ENCODE data around the gene M1AP. TPM values are rescaled to one million over a fixed set of nuclear protein-coding genes. Genes with fewer than 3 reads are reported as not detected.
A peak's percentile ranks its signal among the peaks of the same experiment; 100 is the strongest.

Gene M1AP
- total and polyA plus RNA-seq, 9 donors = 0.06 to 0.34 (median 0.15) TPM; not detected in 2

GRCh38 chr2:74556159-74556558, 92.0 kb downstream of the M1AP start:
- Histone ChIP-seq H3K9me3 (replicated peaks; ENCODE audit: control insufficient read depth, low read depth, low read length) (no peaks in the 10 kb centered on the region), H3K27ac (ENCODE audit: low read length) (no peak overlapping the region), H3K36me3 (ENCODE audit: control insufficient read depth, insufficient read depth, low read length) (peaks cover 6% of the 10 kb centered on the region), H3K27me3 (ENCODE audit: control insufficient read depth, insufficient read depth, low read length) (peaks cover 10% of the 10 kb centered on the region), H3K4me3 (ENCODE audit: low read length) (no peak overlapping the region), H3K4me1 (ENCODE audit: control insufficient read depth, insufficient read depth, low read length) (peaks cover 23% of the 10 kb centered on the region)
- peak; percentile 6 for DNase-seq
- WGBS (ENCODE audit: insufficient coverage) = 85% methylated on average over 5 of the region's 14 CpGs

GRCh38 chr2:74555610-74556103, 92.5 kb downstream of the M1AP start:
- H3K27me3 ChIP-seq (ENCODE audit: control insufficient read depth, insufficient read depth, low read length) = peaks cover 9% of the 10 kb centered on the region
- no peaks in the 10 kb centered on the region for H3K9me3 ChIP-seq (replicated peaks; ENCODE audit: control insufficient read depth, low read depth, low read length)
- peak overlapping the region; percentile 71 for H3K4me3 ChIP-seq (ENCODE audit: low read length)
- WGBS (ENCODE audit: insufficient coverage) = 43% methylated on average over 14 of the region's 17 CpGs
- peaks cover 23% of the 10 kb centered on the region for H3K4me1 ChIP-seq (ENCODE audit: control insufficient read depth, insufficient read depth, low read length)
- no peak overlapping the region for H3K27ac ChIP-seq (ENCODE audit: low read length)
- peaks cover 6% of the 10 kb centered on the region for H3K36me3 ChIP-seq (ENCODE audit: control insufficient read depth, insufficient read depth, low read length)
- DNase-seq = peak; percentile 42

GRCh38 chr2:74554820-74555531, 93.2 kb downstream of the M1AP start:
- H3K4me1 ChIP-seq (ENCODE audit: control insufficient read depth, insufficient read depth, low read length) = peaks cover 26% of the 10 kb centered on the region
- under 1% methylated on average over 36 of the region's 58 CpGs for WGBS (ENCODE audit: insufficient coverage)
- peaks cover 4% of the 10 kb centered on the region for H3K27me3 ChIP-seq (ENCODE audit: control insufficient read depth, insufficient read depth, low read length)
- peak overlapping the region; percentile 42 for H3K27ac ChIP-seq (ENCODE audit: low read length)
- DNase-seq = peak; percentile 53
- peak overlapping the region; percentile 71 for H3K4me3 ChIP-seq (ENCODE audit: low read length)
- H3K36me3 ChIP-seq (ENCODE audit: control insufficient read depth, insufficient read depth, low read length) = peaks cover 6% of the 10 kb centered on the region
- H3K9me3 ChIP-seq (replicated peaks; ENCODE audit: control insufficient read depth, low read depth, low read length) = no peaks in the 10 kb centered on the region

- H3K9me3 ChIP-seq (replicated peaks; ENCODE audit: control insufficient read depth, low read depth, low read length) = no peaks in the 10 kb centered on the region
- H3K27ac ChIP-seq (ENCODE audit: low read length) = peak within 1 kb of the TSS; percentile 67
- H3K36me3 ChIP-seq (ENCODE audit: control insufficient read depth, insufficient read depth, low read length) = peaks cover 6% of the 10 kb centered on the region
- peak within 1 kb of the TSS; percentile 71 for H3K4me3 ChIP-seq (ENCODE audit: low read length)
- peaks cover 7% of the 10 kb centered on the region for H3K27me3 ChIP-seq (ENCODE audit: control insufficient read depth, insufficient read depth, low read length)
- peak; percentile 96 for DNase-seq
- under 1% methylated on average over 66 of the region's 73 CpGs for WGBS (ENCODE audit: insufficient coverage)
- H3K4me1 ChIP-seq (ENCODE audit: control insufficient read depth, insufficient read depth, low read length) = peaks cover 34% of the 10 kb centered on the region
Observed at GRCh38 chr2:74553892-74554819, 94.0 kb downstream of the M1AP start, which contains the start of the genes DOK1 and LOXL3. Gene DOK1, plus strand, starts transcription at chr2:74554720. Its CDS starts 35 bp downstream, at chr2:74554755. Gene LOXL3, minus strand, starts transcription at chr2:74553942. Its CDS starts 1,308 bp downstream, at chr2:74552634.

- peak; percentile 52 for DNase-seq
- Histone ChIP-seq H3K4me3 (ENCODE audit: low read length) (peak overlapping the region; percentile 71), H3K27me3 (ENCODE audit: control insufficient read depth, insufficient read depth, low read length) (peaks cover 9% of the 10 kb centered on the region), H3K36me3 (ENCODE audit: control insufficient read depth, insufficient read depth, low read length) (peaks cover 6% of the 10 kb centered on the region), H3K4me1 (ENCODE audit: control insufficient read depth, insufficient read depth, low read length) (peaks cover 40% of the 10 kb centered on the region), H3K9me3 (replicated peaks; ENCODE audit: control insufficient read depth, low read depth, low read length) (no peaks in the 10 kb centered on the region), H3K27ac (ENCODE audit: low read length) (peak overlapping the region; percentile 67)
- WGBS (ENCODE audit: insufficient coverage) = 20% methylated on average over 20 of the region's 27 CpGs
Observed at GRCh38 chr2:74552914-74553811, 95.0 kb downstream of the M1AP start.

GRCh38 chr2:74551942-74552913, 95.9 kb downstream of the M1AP start:
- no peak overlapping the region for H3K27ac ChIP-seq (ENCODE audit: low read length)
- H3K4me1 ChIP-seq (ENCODE audit: control insufficient read depth, insufficient read depth, low read length) = peaks cover 43% of the 10 kb centered on the region

GRCh38 chr2:74551530-74551929, 96.6 kb downstream of the M1AP start:
- no peak overlapping the region for H3K4me3 ChIP-seq (ENCODE audit: low read length)
- DNase-seq = no peak
- H3K36me3 ChIP-seq (ENCODE audit: control insufficient read depth, insufficient read depth, low read length) = peaks cover 6% of the 10 kb centered on the region
- H3K27ac ChIP-seq (ENCODE audit: low read length) = no peak overlapping the region
- H3K9me3 ChIP-seq (replicated peaks; ENCODE audit: control insufficient read depth, low read depth, low read length) = no peaks in the 10 kb centered on the region
- H3K4me1 ChIP-seq (ENCODE audit: control insufficient read depth, insufficient read depth, low read length) = peaks cover 43% of the 10 kb centered on the region
- H3K27me3 ChIP-seq (ENCODE audit: control insufficient read depth, insufficient read depth, low read length) = peaks cover 9% of the 10 kb centered on the region

More at GRCh38 chr2:74551942-74552913, 95.9 kb downstream of the M1AP start:
- H3K4me3 ChIP-seq (ENCODE audit: low read length) = no peak overlapping the region
- H3K27me3 ChIP-seq (ENCODE audit: control insufficient read depth, insufficient read depth, low read length) = peaks cover 9% of the 10 kb centered on the region
- H3K9me3 ChIP-seq (replicated peaks; ENCODE audit: control insufficient read depth, low read depth, low read length) = no peaks in the 10 kb centered on the region
- WGBS (ENCODE audit: insufficient coverage) = 66% methylated on average over 20 of the region's 21 CpGs
- peaks cover 6% of the 10 kb centered on the region for H3K36me3 ChIP-seq (ENCODE audit: control insufficient read depth, insufficient read depth, low read length)
- peak; percentile 5 for DNase-seq

- H3K4me3 ChIP-seq (ENCODE audit: low read length) = no peak overlapping the region
- peaks cover 2% of the 10 kb centered on the region for H3K36me3 ChIP-seq (ENCODE audit: control insufficient read depth, insufficient read depth, low read length)
- H3K27me3 ChIP-seq (ENCODE audit: control insufficient read depth, insufficient read depth, low read length) = peaks cover 9% of the 10 kb centered on the region
- H3K4me1 ChIP-seq (ENCODE audit: control insufficient read depth, insufficient read depth, low read length) = peaks cover 38% of the 10 kb centered on the region
- WGBS (ENCODE audit: insufficient coverage) = 53% methylated on average over 3 of the region's 7 CpGs
- H3K27ac ChIP-seq (ENCODE audit: low read length) = no peak overlapping the region
- no peaks in the 10 kb centered on the region for H3K9me3 ChIP-seq (replicated peaks; ENCODE audit: control insufficient read depth, low read depth, low read length)
- peak; percentile 5 for DNase-seq
Observed at GRCh38 chr2:74550231-74550630, 97.9 kb downstream of the M1AP start.

Measured in muscle of leg (tissue), 11 donors.